Measurements from ENCODE around the gene PKD1. TPM values are rescaled to one million over a fixed set of nuclear protein-coding genes. Genes with fewer than 3 reads are reported as not detected.
"Not testable (repeated sequence)": the region's sequence is repeated elsewhere in the genome, so short reads cannot be mapped to it uniquely, and the experiment has no call there.

PKD1 gene
- total and polyA plus RNA-seq, 5 donors, result 95.9 to 111 (median 98.4) TPM

GRCh38 chr16:2102471-2102870, 33.2 kb downstream of the PKD1 start:
- Histone ChIP-seq H3K27ac (ENCODE audit: low read length) (no peak overlapping the region), H3K27me3 (ENCODE audit: control insufficient read depth, insufficient read depth) (no peaks in the 10 kb centered on the region), H3K4me1 (ENCODE audit: control insufficient read depth, insufficient read depth, low read length) (no peaks in the 10 kb centered on the region), H3K9me3 (ENCODE audit: control insufficient read depth, low read length) (no peaks in the 10 kb centered on the region), H3K4me3 (ENCODE audit: low read length) (no peak overlapping the region)
- intact Hi-C loops (cut with DNase I), result no loop called here
- 96% methylated on average over 19 of the region's 19 CpGs for WGBS
- peak in 1 of 3 donors; percentile 61 for DNase-seq
- ATAC-seq, result no peak

- ATAC-seq; DNase-seq; H3K27me3 ChIP-seq (ENCODE audit: control insufficient read depth, insufficient read depth); H3K4me1 ChIP-seq (ENCODE audit: control insufficient read depth, insufficient read depth, low read length); H3K4me3 ChIP-seq (ENCODE audit: low read length); H3K9me3 ChIP-seq (ENCODE audit: control insufficient read depth, low read length); H3K27ac ChIP-seq (ENCODE audit: low read length); intact Hi-C loops (cut with DNase I): not testable (repeated sequence)
- WGBS, result 87% methylated on average over 14 of the region's 16 CpGs
These were observed 34.1 kb downstream of the PKD1 start for GRCh38 chr16:2101581-2101980.

- ATAC-seq; DNase-seq; H3K9me3 ChIP-seq (ENCODE audit: control insufficient read depth, low read length); H3K27ac ChIP-seq (ENCODE audit: low read length); H3K4me1 ChIP-seq (ENCODE audit: control insufficient read depth, insufficient read depth, low read length); intact Hi-C loops (cut with DNase I); H3K27me3 ChIP-seq (ENCODE audit: control insufficient read depth, insufficient read depth); H3K4me3 ChIP-seq (ENCODE audit: low read length): not testable (repeated sequence)
- 89% methylated on average over 14 of the region's 14 CpGs for WGBS
These were observed 38.0 kb downstream of the PKD1 start for GRCh38 chr16:2097689-2098088.

GRCh38 chr16:2096853-2097595, 38.7 kb downstream of the PKD1 start:
- no peaks in the 10 kb centered on the region for H3K9me3 ChIP-seq (ENCODE audit: control insufficient read depth, low read length)
- intact Hi-C loops (cut with DNase I), result no loop called here
- ATAC-seq (peak; percentile 33 to 42), DNase-seq (no peak)
- H3K4me3 ChIP-seq (ENCODE audit: low read length), result no peak overlapping the region
- no peak overlapping the region for H3K27ac ChIP-seq (ENCODE audit: low read length)
- 78% methylated on average over 25 of the region's 25 CpGs for WGBS
- H3K27me3 ChIP-seq (ENCODE audit: control insufficient read depth, insufficient read depth), result no peaks in the 10 kb centered on the region
- no peaks in the 10 kb centered on the region for H3K4me1 ChIP-seq (ENCODE audit: control insufficient read depth, insufficient read depth, low read length)

- ATAC-seq, result no peak
- Histone ChIP-seq H3K27ac (ENCODE audit: low read length) (no peak overlapping the region), H3K9me3 (ENCODE audit: control insufficient read depth, low read length) (no peaks in the 10 kb centered on the region), H3K4me1 (ENCODE audit: control insufficient read depth, insufficient read depth, low read length) (no peaks in the 10 kb centered on the region), H3K4me3 (ENCODE audit: low read length) (no peak overlapping the region), H3K27me3 (ENCODE audit: control insufficient read depth, insufficient read depth) (no peaks in the 10 kb centered on the region)
- no peak for DNase-seq
- 94% methylated on average over 23 of the region's 23 CpGs for WGBS
- intact Hi-C loops (cut with DNase I), result no loop called here
These were observed 39.6 kb downstream of the PKD1 start for GRCh38 chr16:2095918-2096582.

GRCh38 chr16:2095315-2095853, 40.3 kb downstream of the PKD1 start:
- no peak overlapping the region for H3K4me3 ChIP-seq (ENCODE audit: low read length)
- no peaks in the 10 kb centered on the region for H3K27me3 ChIP-seq (ENCODE audit: control insufficient read depth, insufficient read depth)
- H3K9me3 ChIP-seq (ENCODE audit: control insufficient read depth, low read length), result no peaks in the 10 kb centered on the region
- DNase-seq (no peak), ATAC-seq (no peak)
- H3K4me1 ChIP-seq (ENCODE audit: control insufficient read depth, insufficient read depth, low read length), result no peaks in the 10 kb centered on the region
- whole genome bisulfite sequencing, result 95% methylated on average over 26 of the region's 26 CpGs
- intact Hi-C loops (cut with DNase I), result no loop called here
- no peak overlapping the region for H3K27ac ChIP-seq (ENCODE audit: low read length)

- H3K4me1 ChIP-seq (ENCODE audit: control insufficient read depth, insufficient read depth, low read length), result no peaks in the 10 kb centered on the region
- intact Hi-C loops (cut with DNase I), result no loop called here
- H3K4me3 ChIP-seq (ENCODE audit: low read length), result no peak overlapping the region
- ATAC-seq (no peak), DNase-seq (no peak)
- H3K9me3 ChIP-seq (ENCODE audit: control insufficient read depth, low read length), result no peaks in the 10 kb centered on the region
- 89% methylated on average over 15 of the region's 15 CpGs for WGBS
- H3K27me3 ChIP-seq (ENCODE audit: control insufficient read depth, insufficient read depth), result no peaks in the 10 kb centered on the region
- H3K27ac ChIP-seq (ENCODE audit: low read length), result no peak overlapping the region
These were observed 41.9 kb downstream of the PKD1 start for GRCh38 chr16:2093793-2094192.

- intact Hi-C loops (cut with DNase I), result no loop called here
- Histone ChIP-seq H3K4me3 (ENCODE audit: low read length) (no peak overlapping the region), H3K27ac (ENCODE audit: low read length) (no peak overlapping the region), H3K4me1 (ENCODE audit: control insufficient read depth, insufficient read depth, low read length) (no peaks in the 10 kb centered on the region), H3K9me3 (ENCODE audit: control insufficient read depth, low read length) (no peaks in the 10 kb centered on the region), H3K27me3 (ENCODE audit: control insufficient read depth, insufficient read depth) (no peaks in the 10 kb centered on the region)
- DNase-seq (no peak), ATAC-seq (no peak)
- 96% methylated on average over 13 of the region's 13 CpGs for WGBS
These were observed 42.8 kb downstream of the PKD1 start for GRCh38 chr16:2092866-2093265.

- Histone ChIP-seq H3K4me1 (ENCODE audit: control insufficient read depth, insufficient read depth, low read length) (no peaks in the 10 kb centered on the region), H3K27ac (ENCODE audit: low read length) (no peak overlapping the region), H3K27me3 (ENCODE audit: control insufficient read depth, insufficient read depth) (no peaks in the 10 kb centered on the region), H3K4me3 (ENCODE audit: low read length) (no peak overlapping the region), H3K9me3 (ENCODE audit: control insufficient read depth, low read length) (no peaks in the 10 kb centered on the region)
- intact Hi-C loops (cut with DNase I), result no loop called here
- 89% methylated on average over 16 of the region's 16 CpGs for WGBS
- DNase-seq (no peak), ATAC-seq (no peak)
These were observed 43.5 kb downstream of the PKD1 start for GRCh38 chr16:2092256-2092620.

- Histone ChIP-seq H3K9me3 (ENCODE audit: control insufficient read depth, low read length) (no peaks in the 10 kb centered on the region), H3K4me3 (ENCODE audit: low read length) (no peak overlapping the region), H3K27ac (ENCODE audit: low read length) (peak overlapping the region; percentile 18), H3K27me3 (ENCODE audit: control insufficient read depth, insufficient read depth) (no peaks in the 10 kb centered on the region), H3K4me1 (ENCODE audit: control insufficient read depth, insufficient read depth, low read length) (no peaks in the 10 kb centered on the region)
- DNase-seq (no peak), ATAC-seq (peak in 1 of 2 donors; percentile 1)
- intact Hi-C loops (cut with DNase I), result no loop called here
- 76% methylated on average over 49 of the region's 49 CpGs for WGBS
These were observed 44.0 kb downstream of the PKD1 start for GRCh38 chr16:2091547-2092255.

Measured in right cardiac atrium (tissue), 5 donors.